ENCODE data around the gene C1QTNF8. TPM values are rescaled to one million over a fixed set of nuclear protein-coding genes. Genes with fewer than 3 reads are reported as not detected.

The C1QTNF8 gene
- total and polyA plus RNA-seq, 2 of the 8 experiments (the other 6 are each of a cell fraction or from before 2014, with no cell fraction given), result not detected

DNA sequence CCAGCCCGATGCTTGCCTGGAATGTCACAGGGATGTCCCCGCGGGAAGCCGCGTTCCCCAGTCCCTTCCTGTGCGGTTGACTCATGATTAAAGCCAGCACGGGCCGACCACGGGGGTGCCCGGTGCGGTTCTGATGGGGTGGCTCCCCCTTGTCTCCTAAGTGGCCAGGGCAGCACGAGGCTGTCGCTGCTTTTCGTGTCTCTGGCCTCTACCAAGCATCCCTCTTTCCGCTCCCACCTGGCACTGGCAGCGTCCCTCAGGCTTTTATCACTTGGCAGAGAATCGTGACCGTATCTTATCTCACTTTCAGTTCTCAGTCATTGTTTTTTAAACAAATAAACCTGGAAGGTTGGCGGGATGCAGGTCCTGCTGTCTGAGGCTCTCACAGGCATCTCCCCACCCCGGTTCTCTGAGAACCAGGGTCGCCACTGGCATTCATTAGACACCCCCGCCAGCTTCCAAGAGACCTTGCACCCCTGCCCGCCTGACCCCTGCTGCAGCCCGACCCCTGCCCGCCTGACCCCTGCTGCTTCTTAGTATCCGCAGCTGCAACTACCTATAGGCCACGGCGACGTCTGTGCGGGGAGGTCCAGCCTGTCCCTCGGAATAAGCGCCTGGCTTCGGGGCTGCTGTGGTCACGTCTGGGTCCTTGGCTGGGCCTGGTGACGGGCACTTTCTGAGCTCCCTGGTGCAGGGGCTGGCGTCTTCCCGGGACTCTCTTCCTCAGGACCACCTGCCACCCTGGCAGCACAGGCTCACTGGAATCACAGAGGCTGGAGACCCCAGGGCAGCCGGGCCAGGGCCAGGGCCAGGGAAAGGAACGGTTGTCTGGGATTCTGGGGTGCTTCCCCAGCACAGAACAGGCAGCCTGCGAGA lies 7.5 kb downstream of the C1QTNF8 start:
- peaks cover 0 to 1% of the 10 kb centered on the region in 2 experiments for H4K20me1 ChIP-seq (replicated peaks in 1 of 2; ENCODE audit: control insufficient read depth in 1 of 2, insufficient read depth in 2 of 2, low read length in 2 of 2)
- DNase-seq (ENCODE audit: low read depth in 1 of 2, low spot score in 2 of 2), result no peak

More for the DNA sequence above, 7.5 kb downstream of the C1QTNF8 start:
- no peak overlapping the region for H2BK15ac ChIP-seq (ENCODE audit: low read length)
- no peak for TF ChIP-seq SRF (IDR thresholded peaks at IDR 0.05; ENCODE audit: low read depth, low read length)
- TF ChIP-seq, protein P1, sequence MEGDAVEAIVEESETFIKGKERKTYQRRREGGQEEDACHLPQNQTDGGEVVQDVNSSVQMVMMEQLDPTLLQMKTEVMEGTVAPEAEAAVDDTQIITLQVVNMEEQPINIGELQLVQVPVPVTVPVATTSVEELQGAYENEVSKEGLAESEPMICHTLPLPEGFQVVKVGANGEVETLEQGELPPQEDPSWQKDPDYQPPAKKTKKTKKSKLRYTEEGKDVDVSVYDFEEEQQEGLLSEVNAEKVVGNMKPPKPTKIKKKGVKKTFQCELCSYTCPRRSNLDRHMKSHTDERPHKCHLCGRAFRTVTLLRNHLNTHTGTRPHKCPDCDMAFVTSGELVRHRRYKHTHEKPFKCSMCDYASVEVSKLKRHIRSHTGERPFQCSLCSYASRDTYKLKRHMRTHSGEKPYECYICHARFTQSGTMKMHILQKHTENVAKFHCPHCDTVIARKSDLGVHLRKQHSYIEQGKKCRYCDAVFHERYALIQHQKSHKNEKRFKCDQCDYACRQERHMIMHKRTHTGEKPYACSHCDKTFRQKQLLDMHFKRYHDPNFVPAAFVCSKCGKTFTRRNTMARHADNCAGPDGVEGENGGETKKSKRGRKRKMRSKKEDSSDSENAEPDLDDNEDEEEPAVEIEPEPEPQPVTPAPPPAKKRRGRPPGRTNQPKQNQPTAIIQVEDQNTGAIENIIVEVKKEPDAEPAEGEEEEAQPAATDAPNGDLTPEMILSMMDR (IDR thresholded peaks at IDR 0.05; ENCODE audit: control extremely low read depth in 1 of 3, insufficient read depth in 1 of 3, low read depth in 1 of 3, low read length in 3 of 3), result no peak
- no peak for TF ChIP-seq JUND (IDR thresholded peaks at IDR 0.05; ENCODE audit: low read length)
- no peak for TF ChIP-seq ZNF274 (IDR thresholded peaks at IDR 0.05; ENCODE audit: borderline replicate concordance, extremely low read depth, low read length)
- TF ChIP-seq TAF1 (IDR thresholded peaks at IDR 0.05; ENCODE audit: low read depth, low read length), result no peak
- TF ChIP-seq POLR2A (IDR thresholded peaks at IDR 0.05; ENCODE audit: control extremely low read depth in 1 of 2, low read depth in 2 of 2, low read length in 2 of 2), result no peak
- TF ChIP-seq, protein P2, sequence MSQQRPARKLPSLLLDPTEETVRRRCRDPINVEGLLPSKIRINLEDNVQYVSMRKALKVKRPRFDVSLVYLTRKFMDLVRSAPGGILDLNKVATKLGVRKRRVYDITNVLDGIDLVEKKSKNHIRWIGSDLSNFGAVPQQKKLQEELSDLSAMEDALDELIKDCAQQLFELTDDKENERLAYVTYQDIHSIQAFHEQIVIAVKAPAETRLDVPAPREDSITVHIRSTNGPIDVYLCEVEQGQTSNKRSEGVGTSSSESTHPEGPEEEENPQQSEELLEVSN (IDR thresholded peaks at IDR 0.05), result no peak
- no peak for TF ChIP-seq RXRA (IDR thresholded peaks at IDR 0.05; ENCODE audit: insufficient read depth, low read depth, low read length)
- H3K4me1 ChIP-seq (replicated peaks in 1 of 4; ENCODE audit: control insufficient read depth in 3 of 4, insufficient read depth in 4 of 4, low read length in 3 of 4), result peaks cover 0 to 10% (median 5%) of the 10 kb centered on the region in 4 experiments; a peak in 5 of 7 replicates
- H3K27me3 ChIP-seq (replicated peaks in 1 of 4; ENCODE audit: control insufficient read depth in 3 of 4, extremely low read depth in 1 of 4, insufficient read depth in 3 of 4, low read length in 3 of 4), result no peaks in the 10 kb centered on the region
- H3K79me2 ChIP-seq (ENCODE audit: control insufficient read depth in 1 of 2, insufficient read depth in 2 of 2, low read length in 2 of 2), result no peaks in the 10 kb centered on the region
- H3K4me2 ChIP-seq (ENCODE audit: insufficient read depth in 1 of 2, low read depth in 2 of 2, low read length in 2 of 2), result no peak overlapping the region
- no peak overlapping the region for H3K18ac ChIP-seq (ENCODE audit: extremely low read depth, low read length)
- H3K79me1 ChIP-seq (ENCODE audit: low read depth, low read length), result no peaks in the 10 kb centered on the region
- ChIA-PET POLR2A (ENCODE audit: partially characterized antibody) (no interaction called here), CTCF (ENCODE audit: partially characterized antibody) (interaction anchor here (0.8 kb wide), 1 partner anchor 10 kb away, joined by 3 read pairs; no protein-coding TSS in a partner anchor)
- WGBS, 2 experiments (ENCODE audit: extremely low coverage in 1 of 2, insufficient coverage in 1 of 2, insufficient read length in 1 of 2, insufficient replicate concordance in 2 of 2, low coverage in 1 of 2, low lambda C conversion rate in 2 of 2, missing lambda C conversion rate in 1 of 2), result 88% methylated on average over 35 of the region's 40 CpGs; no CpG with 5 or more reads in 1 of the 2 experiments
- 0 out of 2 replicates have a peak overlapping the region, but pooled peaks have one; percentile 51 for H4K8ac ChIP-seq (ENCODE audit: extremely low read depth, insufficient read depth, low read length)
- no peak overlapping the region for H2AK5ac ChIP-seq (ENCODE audit: low read depth, low read length)
- H2BK12ac ChIP-seq (ENCODE audit: low read depth, low read length), result no peak overlapping the region
- no peak overlapping the region for H3K27ac ChIP-seq (ENCODE audit: low read depth, low read length)
- no peak overlapping the region for H3K4me3 ChIP-seq (ENCODE audit: extremely low read depth in 1 of 4, insufficient read depth in 2 of 4, low read depth in 3 of 4, low read length in 4 of 4)
- H2BK5ac ChIP-seq (ENCODE audit: low read depth, low read length), result no peak overlapping the region
- no peak overlapping the region for H3K4ac ChIP-seq (replicated peaks; ENCODE audit: insufficient read length, low read depth, low read length)
- FAIRE-seq, result no peak
- H3K9me3 ChIP-seq (ENCODE audit: insufficient read depth in 2 of 2, low read depth in 1 of 2, low read length in 1 of 2), result peaks cover 4 to 11% of the 10 kb centered on the region in 2 experiments; a peak in 3 of 4 replicates
- H3K14ac ChIP-seq (ENCODE audit: insufficient read length), result no peak overlapping the region
- H4K91ac ChIP-seq (replicated peaks; ENCODE audit: insufficient read length, low read length), result no peak overlapping the region
- no peak overlapping the region for H3K9ac ChIP-seq (replicated peaks in 1 of 4; ENCODE audit: extremely low read depth in 1 of 4, low read depth in 3 of 4, low read length in 3 of 4)
- no peak overlapping the region for H2BK20ac ChIP-seq (ENCODE audit: low read length)
- H3K23me2 ChIP-seq (ENCODE audit: low read depth, low read length), result no peaks in the 10 kb centered on the region
- no peak overlapping the region for H2BK120ac ChIP-seq (replicated peaks; ENCODE audit: low read depth, low read length)
- no peak overlapping the region for H2AFZ ChIP-seq (ENCODE audit: low read length)
- H3K36me3 ChIP-seq (ENCODE audit: control insufficient read depth in 2 of 4, insufficient read depth in 4 of 4, low read length in 3 of 4), result no peaks in the 10 kb centered on the region
- no peak overlapping the region for H4K5ac ChIP-seq (ENCODE audit: insufficient read length, low read depth, low read length)
- no peak overlapping the region for H3K23ac ChIP-seq (ENCODE audit: insufficient read length)
- H3K56ac ChIP-seq (replicated peaks; ENCODE audit: insufficient read length, low read depth, low read length), result no peak overlapping the region

All from H1 (cell line).